ENCODE measurements around the gene WDFY4.

Gene WDFY4

GRCh38 chr10:48993627-48994026 is 309.0 kb downstream of the WDFY4 start:
- H3K4me3 ChIP-seq (ENCODE audit: low read depth, low read length) = no peak overlapping the region
- H3K9me3 ChIP-seq = no peaks in the 10 kb centered on the region
- no peak for DNase-seq
- TF ChIP-seq CTCF (IDR thresholded peaks at IDR 0.05; ENCODE audit: low read depth, low read length) = no peak
- H3K4me1 ChIP-seq = no peaks in the 10 kb centered on the region
- H3K36me3 ChIP-seq = no peaks in the 10 kb centered on the region
- no peaks in the 10 kb centered on the region for H3K27me3 ChIP-seq

- no peaks in the 10 kb centered on the region for H3K27me3 ChIP-seq
- H3K36me3 ChIP-seq = no peaks in the 10 kb centered on the region
- H3K4me1 ChIP-seq = no peaks in the 10 kb centered on the region
- TF ChIP-seq CTCF (IDR thresholded peaks at IDR 0.05; ENCODE audit: low read depth, low read length) = no peak
- H3K9me3 ChIP-seq = no peaks in the 10 kb centered on the region
- DNase-seq = no peak
- H3K4me3 ChIP-seq (ENCODE audit: low read depth, low read length) = no peak overlapping the region
Observed at GRCh38 chr10:48996329-48996728, 311.7 kb downstream of the WDFY4 start.

GRCh38 chr10:48999346-48999745 is 314.7 kb downstream of the WDFY4 start:
- no peaks in the 10 kb centered on the region for H3K27me3 ChIP-seq
- H3K4me3 ChIP-seq (ENCODE audit: low read depth, low read length) = no peak overlapping the region
- no peaks in the 10 kb centered on the region for H3K36me3 ChIP-seq
- H3K9me3 ChIP-seq = no peaks in the 10 kb centered on the region
- no peaks in the 10 kb centered on the region for H3K4me1 ChIP-seq
- no peak for TF ChIP-seq CTCF (IDR thresholded peaks at IDR 0.05; ENCODE audit: low read depth, low read length)
- DNase-seq = no peak

- Histone ChIP-seq H3K36me3 (no peaks in the 10 kb centered on the region), H3K27me3 (no peaks in the 10 kb centered on the region), H3K9me3 (no peaks in the 10 kb centered on the region), H3K4me3 (ENCODE audit: low read depth, low read length) (no peak overlapping the region), H3K4me1 (no peaks in the 10 kb centered on the region)
- no peak for DNase-seq
- no peak for TF ChIP-seq CTCF (IDR thresholded peaks at IDR 0.05; ENCODE audit: low read depth, low read length)
Observed at GRCh38 chr10:49000437-49001398, 316.0 kb downstream of the WDFY4 start.

GRCh38 chr10:49001402-49001801 is 316.7 kb downstream of the WDFY4 start:
- peak; percentile 47 for TF ChIP-seq CTCF (IDR thresholded peaks at IDR 0.05; ENCODE audit: low read depth, low read length)
- H3K9me3 ChIP-seq = no peaks in the 10 kb centered on the region
- H3K4me3 ChIP-seq (ENCODE audit: low read depth, low read length) = no peak overlapping the region
- H3K4me1 ChIP-seq = no peaks in the 10 kb centered on the region
- no peaks in the 10 kb centered on the region for H3K27me3 ChIP-seq
- peak; percentile 31 for DNase-seq
- H3K36me3 ChIP-seq = no peaks in the 10 kb centered on the region
